Measurements from ENCODE around the gene OR6A2. TPM values are rescaled to one million over a fixed set of nuclear protein-coding genes. Genes with fewer than 3 reads are reported as not detected.

Gene OR6A2
- total RNA-seq, 1 donor from 2014 or later: 0.21 TPM

GRCh38 chr11:6746086-6746618 is 53.3 kb downstream of the OR6A2 start:
- DNase-seq (ENCODE audit: low read depth, low spot score): no peak
- Mint-ChIP-seq H3K27me3 (ENCODE audit: low read depth) (no peaks in the 10 kb centered on the region), H3K9me3 (no peaks in the 10 kb centered on the region), H3K4me3 (no peak overlapping the region), H3K4me1 (no peaks in the 10 kb centered on the region), H3K27ac (ENCODE audit: unreplicated experiment) (no peak overlapping the region), H3K36me3 (ENCODE audit: low read depth) (no peaks in the 10 kb centered on the region)
- TF ChIP-seq CTCF (conservative IDR thresholded peaks at IDR 0.05): no peak

DNA sequence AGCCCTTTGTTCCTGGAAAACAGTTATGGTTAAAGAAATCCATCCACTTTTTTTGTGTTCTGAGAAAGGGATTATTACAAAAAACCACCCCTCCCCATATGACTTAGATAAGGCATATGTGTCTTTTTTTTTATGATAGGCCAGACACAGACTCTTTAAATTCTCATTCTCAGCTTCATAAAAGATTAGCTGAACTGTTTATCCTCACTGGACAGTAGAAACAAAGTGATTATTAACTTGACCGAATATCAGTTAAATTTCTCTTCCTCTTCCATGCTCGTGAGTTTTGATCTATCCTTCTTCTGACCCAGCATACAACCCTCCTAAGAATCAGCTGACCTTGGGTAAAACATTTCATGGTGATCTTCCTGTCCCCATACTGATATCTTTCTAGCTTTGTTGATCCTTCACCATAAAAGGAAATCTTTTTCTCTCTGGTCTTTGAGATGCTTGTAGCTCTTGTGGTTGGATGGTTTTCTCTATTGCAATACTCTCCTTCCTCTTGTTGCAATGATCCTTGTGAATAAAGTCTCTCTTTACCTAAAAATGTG is 53.9 kb downstream of the OR6A2 start:
- H3K4me3 Mint-ChIP-seq: no peak overlapping the region

DNA sequence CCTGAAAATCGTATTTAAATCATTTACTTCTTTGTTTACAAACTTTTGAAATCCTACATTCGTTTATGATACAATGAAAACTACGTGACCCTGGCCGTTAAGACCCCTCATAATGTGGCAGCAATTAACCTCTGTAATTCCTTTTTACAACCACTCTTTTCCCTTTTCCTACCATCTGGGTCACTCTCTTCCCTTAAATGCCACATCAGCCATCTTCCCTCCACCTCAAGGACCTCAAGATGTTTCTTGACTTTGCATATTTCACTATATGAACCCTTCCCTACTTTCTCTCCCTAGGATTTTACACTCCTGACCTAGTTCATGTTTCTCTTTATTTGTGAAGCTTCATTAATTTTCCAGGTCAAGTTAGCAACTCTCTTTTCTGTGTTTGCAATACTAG is 54.5 kb downstream of the OR6A2 start:
- no peaks in the 10 kb centered on the region for H3K4me1 Mint-ChIP-seq
- H3K4me3 Mint-ChIP-seq: no peak overlapping the region
- no peak for DNase-seq (ENCODE audit: low read depth, low spot score)
- no peak for TF ChIP-seq CTCF (conservative IDR thresholded peaks at IDR 0.05)
- no peaks in the 10 kb centered on the region for H3K36me3 Mint-ChIP-seq (ENCODE audit: low read depth)
- no peaks in the 10 kb centered on the region for H3K27me3 Mint-ChIP-seq (ENCODE audit: low read depth)
- H3K9me3 Mint-ChIP-seq: no peaks in the 10 kb centered on the region
- no peak overlapping the region for H3K27ac Mint-ChIP-seq (ENCODE audit: unreplicated experiment)

More for the DNA sequence above, 53.9 kb downstream of the OR6A2 start:
- TF ChIP-seq CTCF (conservative IDR thresholded peaks at IDR 0.05): no peak
- Mint-ChIP-seq H3K27me3 (ENCODE audit: low read depth) (no peaks in the 10 kb centered on the region), H3K4me1 (no peaks in the 10 kb centered on the region), H3K9me3 (no peaks in the 10 kb centered on the region), H3K36me3 (ENCODE audit: low read depth) (no peaks in the 10 kb centered on the region), H3K27ac (ENCODE audit: unreplicated experiment) (no peak overlapping the region)
- no peak for DNase-seq (ENCODE audit: low read depth, low spot score)

- Mint-ChIP-seq H3K9me3 (no peaks in the 10 kb centered on the region), H3K27ac (ENCODE audit: unreplicated experiment) (no peak overlapping the region), H3K27me3 (ENCODE audit: low read depth) (no peaks in the 10 kb centered on the region), H3K36me3 (ENCODE audit: low read depth) (no peaks in the 10 kb centered on the region), H3K4me1 (no peaks in the 10 kb centered on the region), H3K4me3 (no peak overlapping the region)
- no peak for TF ChIP-seq CTCF (conservative IDR thresholded peaks at IDR 0.05)
- no peak for DNase-seq (ENCODE audit: low read depth, low spot score)
Observed at GRCh38 chr11:6742260-6742659, 57.2 kb downstream of the OR6A2 start.

Other genes starting within 250 kb of the OR6A2 start
- gene RRP8, start 196.1 kb downstream of the OR6A2 start, total RNA-seq: 22.5 and 23.7 TPM in 2 replicates
- 120 and 121 TPM in 2 replicates for gene ILK, start 195.9 kb downstream of the OR6A2 start, total RNA-seq
- gene TAF10, start 187.5 kb downstream of the OR6A2 start, total RNA-seq: 133 and 143 TPM in 2 replicates
- 41.0 and 44.7 TPM in 2 replicates for gene TPP1, start 180.3 kb downstream of the OR6A2 start, total RNA-seq
- gene DCHS1, start 143.9 kb downstream of the OR6A2 start, total RNA-seq: 37.5 and 40.4 TPM in 2 replicates
- gene MRPL17, start 116.3 kb downstream of the OR6A2 start, total RNA-seq: 47.2 and 58.9 TPM in 2 replicates
- gene OR2AG2, start 27.7 kb downstream of the OR6A2 start, total RNA-seq: 0.25 and 0.54 TPM in 2 replicates
- gene OR2AG1, start 16.7 kb downstream of the OR6A2 start, total RNA-seq: not detected in 2 replicates
- gene OR10A5, start 46.0 kb upstream of the OR6A2 start, total RNA-seq: not detected in 2 replicates
- not detected in 2 replicates for gene OR10A2, start 63.4 kb upstream of the OR6A2 start, total RNA-seq
- gene OR10A4, start 76.9 kb upstream of the OR6A2 start, total RNA-seq: not detected in 2 replicates
- gene OR2D2, start 92.8 kb upstream of the OR6A2 start, total RNA-seq: 0.27 and 0.44 TPM in 2 replicates
- not detected in 2 replicates for gene OR2D3, start 121.3 kb upstream of the OR6A2 start, total RNA-seq
- 10.2 and 11.2 TPM in 2 replicates for gene ZNF215, start 126.7 kb upstream of the OR6A2 start, total RNA-seq
- 6.5 and 7.3 TPM in 2 replicates for gene ZNF214, start 220.7 kb upstream of the OR6A2 start, total RNA-seq
- gene NLRP14, start 220.8 kb upstream of the OR6A2 start, total RNA-seq: 0.30 and 0.51 TPM in 2 replicates

Data from neural crest cell (in vitro differentiated cells).